Measurements from ENCODE around the gene LCE5A.

DNA sequence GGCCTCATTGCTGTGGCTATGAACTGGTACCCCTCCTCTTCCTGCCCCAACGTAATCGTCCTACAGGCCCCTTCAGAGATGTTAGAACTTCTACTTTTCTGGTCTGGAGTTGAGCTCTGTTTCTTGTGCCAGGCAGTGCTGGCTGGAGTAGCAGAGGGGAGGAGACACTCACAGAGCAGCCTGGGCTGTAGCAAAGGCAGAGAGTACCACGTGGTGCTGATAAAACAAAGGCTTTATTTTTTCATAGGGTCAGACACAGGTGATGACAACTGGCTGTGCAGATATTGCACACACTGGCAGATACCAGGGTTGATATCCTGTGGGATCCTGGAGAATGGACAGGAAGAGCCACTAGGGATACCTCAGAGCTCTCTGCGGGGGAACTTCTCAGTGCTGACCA, 26.9 kb downstream of the LCE5A start:
- TF ChIP-seq, protein P1, sequence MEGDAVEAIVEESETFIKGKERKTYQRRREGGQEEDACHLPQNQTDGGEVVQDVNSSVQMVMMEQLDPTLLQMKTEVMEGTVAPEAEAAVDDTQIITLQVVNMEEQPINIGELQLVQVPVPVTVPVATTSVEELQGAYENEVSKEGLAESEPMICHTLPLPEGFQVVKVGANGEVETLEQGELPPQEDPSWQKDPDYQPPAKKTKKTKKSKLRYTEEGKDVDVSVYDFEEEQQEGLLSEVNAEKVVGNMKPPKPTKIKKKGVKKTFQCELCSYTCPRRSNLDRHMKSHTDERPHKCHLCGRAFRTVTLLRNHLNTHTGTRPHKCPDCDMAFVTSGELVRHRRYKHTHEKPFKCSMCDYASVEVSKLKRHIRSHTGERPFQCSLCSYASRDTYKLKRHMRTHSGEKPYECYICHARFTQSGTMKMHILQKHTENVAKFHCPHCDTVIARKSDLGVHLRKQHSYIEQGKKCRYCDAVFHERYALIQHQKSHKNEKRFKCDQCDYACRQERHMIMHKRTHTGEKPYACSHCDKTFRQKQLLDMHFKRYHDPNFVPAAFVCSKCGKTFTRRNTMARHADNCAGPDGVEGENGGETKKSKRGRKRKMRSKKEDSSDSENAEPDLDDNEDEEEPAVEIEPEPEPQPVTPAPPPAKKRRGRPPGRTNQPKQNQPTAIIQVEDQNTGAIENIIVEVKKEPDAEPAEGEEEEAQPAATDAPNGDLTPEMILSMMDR (conservative IDR thresholded peaks at IDR 0.05; ENCODE audit: low read depth, low read length), result no peak
- TF ChIP-seq EZH2phosphoT487 (IDR thresholded peaks at IDR 0.05; ENCODE audit: borderline replicate concordance, low read length), result no peak
- no peak for TF ChIP-seq EZH2 (IDR thresholded peaks at IDR 0.05; ENCODE audit: low read length, unreplicated experiment)

Measured in PC-3 (cell line).